GM21423 (cell line): ENCODE measurements around the gene STAM2.
"Not testable (repeated sequence)": the region's sequence is repeated elsewhere in the genome, so short reads cannot be mapped to it uniquely, and the experiment has no call there.

Experiments
- ATAC-seq: cut with Tn5 transposase; IDR thresholded peaks from one replicate; pipeline ENCODE4 v1.9.1; 2021; ENCODE audit warnings: mild to moderate bottlenecking, moderate library complexity; ENCODE audit not compliant: unreplicated experiment

Gene STAM2

DNA sequence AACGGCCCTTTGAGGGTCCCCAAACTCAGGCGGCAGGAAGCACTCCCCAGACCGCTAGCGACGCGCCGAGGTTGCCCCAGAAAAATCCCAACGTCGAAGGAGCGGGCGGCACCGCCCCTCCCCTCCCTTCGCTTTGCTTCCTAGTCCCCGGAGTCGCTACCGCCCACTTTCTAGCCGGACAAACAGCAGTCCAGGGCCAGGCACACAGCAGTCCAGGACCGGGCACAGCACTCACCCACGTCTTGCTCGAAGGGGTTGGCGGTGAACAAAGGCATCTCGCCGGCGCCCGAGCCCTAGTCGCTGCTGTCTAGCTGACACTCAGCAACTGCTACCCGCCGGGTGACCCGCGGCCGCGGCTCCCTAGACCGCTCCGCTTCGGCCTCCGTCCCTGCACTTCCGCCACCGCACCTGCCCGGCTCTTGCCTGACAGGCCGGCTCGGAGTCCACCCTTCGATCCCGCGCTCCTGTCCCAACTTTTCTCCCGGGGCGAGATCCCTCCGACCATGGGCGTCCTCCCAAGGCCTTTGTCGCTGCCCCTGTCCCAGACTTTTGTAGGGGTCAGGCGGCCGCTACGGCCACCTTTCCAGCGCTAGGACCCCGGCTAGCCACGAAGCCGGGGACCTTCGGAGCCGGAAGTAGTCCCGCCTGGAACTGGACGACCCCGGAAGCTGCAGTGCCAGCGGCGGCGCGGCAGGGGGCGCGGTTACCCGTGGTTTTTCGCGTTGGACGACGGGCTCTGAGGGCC, at the start of gene STAM2:
Gene STAM2 (minus strand): TSS at position 396 of the 745 bp plus-strand sequence. CDS start 121 bp downstream, at position 275.
- ATAC-seq, result peak; percentile 82

DNA sequence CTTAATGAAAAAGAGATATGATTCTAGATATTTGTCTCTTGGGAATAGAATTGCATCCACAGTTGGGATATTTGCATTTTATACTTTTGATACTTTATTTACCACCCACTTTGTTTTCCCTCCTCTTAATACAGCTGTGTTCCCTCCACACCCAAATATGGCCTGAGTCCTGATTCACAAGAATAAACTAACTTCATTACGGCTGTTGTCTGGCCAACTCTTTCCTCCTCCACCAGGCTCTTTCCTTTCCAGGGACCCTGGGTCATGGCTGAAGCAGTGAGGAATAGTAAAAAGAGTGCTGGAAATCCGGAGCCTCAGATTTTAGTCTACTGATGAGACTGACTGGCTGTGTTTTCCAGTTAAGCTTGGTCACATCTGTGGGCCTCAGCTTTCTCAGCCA, 48.4 kb upstream of the STAM2 start:
- no peak for ATAC-seq

DNA sequence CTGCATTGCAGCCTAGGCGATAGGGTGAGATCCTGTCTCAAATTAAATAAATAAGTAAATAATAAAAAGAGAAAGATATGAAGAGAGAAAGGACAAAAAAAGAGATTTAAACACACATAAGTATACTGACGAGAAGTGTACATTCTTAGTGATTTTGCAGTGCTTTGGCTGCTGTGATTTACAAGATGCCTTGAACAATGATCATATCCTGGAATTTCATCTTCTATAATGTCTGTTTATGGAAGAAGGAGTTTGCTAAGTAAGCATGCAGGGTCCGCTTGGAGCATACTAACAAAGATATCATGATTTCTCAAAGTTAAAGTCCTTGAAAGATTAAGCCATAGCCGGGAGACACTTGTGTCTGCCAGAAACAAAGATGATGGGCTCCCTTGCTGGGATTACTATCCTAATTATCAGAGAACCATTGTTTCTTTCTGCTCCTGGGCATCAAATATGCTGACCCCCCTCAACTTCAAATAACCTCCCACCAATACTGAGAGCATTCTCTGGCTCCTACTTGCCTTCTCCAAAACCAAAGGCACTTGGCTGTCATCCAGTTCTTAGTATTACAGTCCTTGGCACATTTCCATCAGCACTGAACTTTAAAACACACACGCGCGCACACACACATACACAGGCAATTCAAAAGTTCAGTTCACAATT, 47.5 kb upstream of the STAM2 start:
- no peak for ATAC-seq

DNA sequence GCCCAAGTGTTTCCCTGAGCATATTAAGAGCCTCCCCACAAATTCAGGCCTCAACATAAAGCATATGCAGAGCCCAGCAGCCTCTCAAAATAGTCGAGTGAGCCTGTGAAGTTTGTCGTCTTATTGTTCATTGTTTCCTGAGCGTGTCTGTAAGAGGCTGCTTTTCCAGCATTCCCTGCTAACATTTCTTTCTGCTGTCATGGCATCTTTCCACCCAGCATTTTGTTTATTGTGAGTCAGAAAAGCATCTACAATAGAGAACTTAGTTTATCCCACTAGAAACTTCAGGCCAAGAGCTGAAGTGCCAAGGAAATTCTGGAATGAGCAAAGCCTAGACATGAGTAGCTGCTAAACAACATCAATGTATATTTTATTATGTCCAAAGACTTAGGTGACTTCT, 46.3 kb upstream of the STAM2 start:
- ATAC-seq, result no peak

DNA sequence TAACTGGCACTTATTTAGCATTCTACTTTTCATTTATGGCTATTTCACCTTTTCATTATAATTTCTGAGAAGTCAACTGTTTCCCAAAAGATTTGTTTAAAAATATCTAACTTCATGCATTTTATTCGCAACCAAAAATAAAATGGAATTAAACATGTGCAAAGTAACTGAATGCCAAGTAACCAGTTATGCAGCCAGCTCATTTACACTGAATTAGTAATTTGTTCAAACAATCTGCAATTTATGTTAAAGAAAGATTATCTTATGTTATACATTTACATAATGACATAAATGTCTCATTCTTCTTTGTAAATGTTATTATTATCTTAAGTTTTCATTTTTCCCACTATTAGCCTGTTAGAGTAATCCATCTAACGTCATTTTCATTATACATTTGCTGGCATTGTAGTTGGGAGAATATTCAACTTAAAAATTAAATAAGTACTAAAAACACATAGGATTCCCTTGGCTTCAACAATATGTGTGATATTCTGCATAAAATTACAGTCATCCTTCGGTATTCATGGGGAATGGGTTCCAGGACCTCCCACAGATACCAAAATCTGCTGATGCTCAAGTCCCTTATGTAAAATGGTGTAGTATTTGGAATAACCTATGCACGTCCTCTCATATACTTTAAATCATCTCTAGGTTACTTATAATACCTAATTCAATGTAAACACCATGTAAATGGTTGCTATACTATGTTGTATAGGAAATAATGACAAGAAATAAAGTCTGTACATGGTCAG, 43.7 kb upstream of the STAM2 start:
- no peak for ATAC-seq

DNA sequence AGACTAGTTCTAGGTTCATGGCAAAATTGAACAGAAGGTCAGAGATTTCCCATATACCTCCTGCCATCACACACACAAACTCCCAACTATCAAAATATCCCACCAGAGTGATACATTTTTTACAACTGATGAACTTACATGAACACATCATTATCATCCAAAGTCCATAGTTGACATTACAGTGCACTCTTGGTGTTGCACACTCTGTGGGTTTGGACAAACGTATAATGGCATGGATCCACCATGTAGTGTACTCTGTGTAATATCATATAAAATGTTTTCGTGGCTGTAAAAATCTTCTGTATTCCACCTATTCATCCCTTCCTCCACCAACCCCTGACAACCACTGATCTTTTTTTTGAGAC, 25.9 kb upstream of the STAM2 start:
- ATAC-seq, result no peak

DNA sequence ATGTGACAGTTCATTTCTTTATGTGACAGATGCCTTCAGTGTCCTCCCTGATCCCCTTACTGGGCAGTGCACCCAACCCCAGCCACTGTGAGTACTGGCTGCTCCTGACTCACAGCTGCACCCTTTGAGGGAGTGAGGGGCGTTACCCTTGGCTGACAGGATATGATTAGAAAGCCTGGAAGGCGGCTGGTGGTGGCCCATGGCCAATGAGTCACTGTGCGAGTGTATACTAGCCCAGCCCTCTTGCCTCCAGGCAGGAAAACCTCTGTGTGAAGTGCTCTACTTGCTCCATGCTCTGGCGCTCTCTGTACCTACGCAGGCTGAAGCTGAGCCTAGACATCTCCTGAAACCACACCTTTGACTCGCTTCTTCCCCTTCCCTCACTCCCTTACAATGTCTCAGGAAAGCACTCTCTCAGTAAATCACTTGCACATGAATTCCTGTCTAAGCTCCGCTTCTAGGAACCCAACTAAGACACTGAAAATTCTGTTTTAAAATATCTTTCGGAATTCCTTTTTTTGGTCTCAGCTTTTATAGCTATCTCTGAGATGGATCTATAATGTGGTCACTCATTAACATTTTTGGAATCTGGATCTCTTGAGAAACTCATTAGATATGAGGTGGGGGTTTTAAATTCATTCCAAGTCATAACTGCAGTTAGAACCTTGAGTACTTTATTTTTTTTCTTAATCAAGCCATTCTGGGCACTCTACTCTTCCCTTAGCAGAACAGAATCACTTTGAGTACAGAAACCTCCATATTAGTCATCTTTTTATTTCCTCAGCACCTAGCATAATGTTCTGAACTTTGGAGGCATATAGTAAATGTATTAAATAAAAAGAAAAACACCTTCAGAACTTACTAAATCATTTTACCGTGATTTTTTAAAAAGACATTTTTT, 25.3 kb upstream of the STAM2 start:
- ATAC-seq, result peak; percentile 59

DNA sequence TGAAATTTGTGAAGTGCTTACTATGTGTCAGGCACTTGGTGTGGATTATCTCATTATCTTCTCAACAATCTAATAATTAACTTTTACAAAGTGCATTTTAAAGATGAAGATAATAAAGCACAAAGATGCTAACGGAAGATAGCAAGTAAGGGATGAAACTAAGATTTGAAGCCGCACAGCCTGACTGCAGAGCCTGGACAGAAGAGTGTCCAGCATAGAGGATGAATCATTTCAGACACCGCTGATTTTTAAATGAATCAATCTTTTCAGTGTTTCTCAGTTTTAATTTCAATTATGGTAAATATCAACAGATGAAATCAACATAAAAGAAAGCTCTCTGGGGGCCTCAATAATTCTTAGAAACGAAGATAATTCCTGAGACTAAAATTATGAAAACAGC, 24.5 kb upstream of the STAM2 start:
- ATAC-seq, result no peak

DNA sequence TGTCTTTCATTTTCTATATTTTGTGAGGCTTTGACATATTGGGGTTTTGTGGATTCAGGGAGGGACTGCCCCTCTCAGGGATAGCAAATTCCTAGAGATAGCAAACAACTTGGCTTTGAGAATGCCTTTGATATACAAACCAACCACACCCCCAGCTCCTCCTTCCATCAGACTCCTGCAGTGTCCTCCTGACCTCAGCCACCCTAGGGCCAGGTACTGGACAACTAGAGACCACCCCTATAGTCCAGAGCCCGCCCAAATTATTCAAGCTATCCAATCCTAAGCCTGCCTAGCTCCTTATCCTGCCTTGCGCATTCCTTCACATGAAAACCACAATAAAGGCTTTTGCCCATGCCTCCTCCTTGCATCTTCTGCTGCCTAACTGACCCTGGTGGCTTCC, 22.9 kb upstream of the STAM2 start:
- ATAC-seq, result no peak

DNA sequence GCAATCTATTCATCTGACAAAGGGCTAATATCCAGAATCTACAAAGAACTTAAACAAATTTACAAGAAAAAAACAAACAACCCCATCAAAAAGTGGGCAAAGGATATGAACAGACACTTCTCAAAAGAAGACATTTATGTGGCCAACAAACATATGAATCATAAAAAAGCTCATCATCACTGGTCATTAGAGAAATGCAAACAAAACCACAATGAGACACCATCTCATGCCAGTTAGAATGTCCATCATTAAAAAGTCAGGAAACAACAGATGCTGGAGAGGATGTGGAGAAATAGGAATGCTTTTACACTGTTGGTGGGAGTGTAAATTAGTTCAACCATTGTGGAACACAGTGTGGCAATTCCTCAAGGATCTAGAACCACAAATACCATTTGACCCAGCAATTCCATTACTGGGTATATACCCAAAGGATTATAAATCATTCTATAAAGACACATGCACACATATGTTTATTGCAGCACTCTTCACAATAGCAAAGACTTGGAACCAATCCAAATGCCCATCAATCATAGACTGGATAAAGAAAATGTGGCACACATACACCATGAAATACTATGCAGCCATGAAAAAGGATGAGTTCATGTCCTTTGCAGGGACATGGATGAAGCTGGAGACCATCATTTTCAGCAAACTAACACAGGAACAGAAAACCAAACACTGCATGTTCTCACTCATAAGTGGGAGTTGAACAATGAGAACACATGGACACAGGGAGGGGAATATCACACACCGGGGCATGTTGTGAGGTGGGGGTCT, 22.1 kb upstream of the STAM2 start:
- not testable (repeated sequence) for ATAC-seq

DNA sequence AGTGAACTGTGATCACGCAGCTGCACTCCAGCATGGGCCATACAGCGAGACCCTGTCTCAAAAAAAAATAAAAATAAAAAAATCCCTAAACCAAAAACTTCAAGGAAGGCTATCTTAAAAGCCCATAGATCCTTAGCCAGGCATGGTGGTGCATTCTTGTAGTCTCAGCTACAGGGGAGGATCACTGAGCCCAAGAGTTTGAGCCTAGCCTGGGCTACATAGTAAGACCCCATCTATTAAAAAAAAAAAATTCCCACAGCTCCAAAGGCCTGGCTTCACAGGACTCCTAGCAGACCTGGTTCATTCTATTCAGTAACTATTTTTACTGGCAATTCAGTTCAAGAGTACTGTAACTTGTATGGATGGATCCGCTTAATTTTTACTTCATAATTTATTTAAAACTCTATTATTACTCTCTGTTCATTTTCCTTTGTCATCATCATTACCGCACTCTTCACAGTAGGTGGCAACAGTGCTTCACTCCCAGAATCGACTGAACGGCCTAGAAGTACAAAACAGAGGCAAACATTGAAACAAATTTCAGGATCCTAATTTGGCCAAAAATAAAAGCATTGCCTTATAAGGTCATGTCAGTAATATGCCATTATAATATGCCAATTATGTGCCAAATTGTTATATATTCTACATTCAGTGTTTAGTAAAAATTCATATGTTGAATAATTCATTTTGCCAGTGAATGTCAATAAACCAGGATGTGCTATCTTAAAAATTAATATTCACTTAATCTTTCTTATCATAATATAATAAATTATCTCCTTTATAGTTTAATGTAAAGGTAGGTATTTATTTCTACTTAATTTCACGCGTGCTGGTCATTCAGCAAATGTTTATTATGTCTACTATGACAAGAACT, 14.3 kb upstream of the STAM2 start:
- ATAC-seq, result peak; percentile 77

DNA sequence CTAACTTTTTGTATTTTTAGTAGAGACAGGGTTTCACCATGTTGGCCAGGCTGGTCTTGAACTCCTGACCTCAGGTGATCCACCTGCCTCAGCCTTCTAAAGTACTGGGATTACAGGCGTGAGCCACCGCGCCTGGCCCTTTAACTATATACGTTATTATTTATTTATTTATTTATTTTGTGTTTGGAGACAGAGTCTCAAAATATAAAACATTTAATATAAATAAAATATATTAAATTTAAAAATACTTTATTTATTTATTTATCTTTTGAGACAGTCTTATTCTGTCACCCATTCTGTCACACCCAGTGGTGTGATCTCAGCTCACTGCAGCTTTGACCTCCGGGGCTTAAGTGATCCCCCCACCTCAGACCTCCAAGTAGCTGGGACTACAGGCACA, 11.2 kb upstream of the STAM2 start:
- ATAC-seq, result not testable (repeated sequence)

DNA sequence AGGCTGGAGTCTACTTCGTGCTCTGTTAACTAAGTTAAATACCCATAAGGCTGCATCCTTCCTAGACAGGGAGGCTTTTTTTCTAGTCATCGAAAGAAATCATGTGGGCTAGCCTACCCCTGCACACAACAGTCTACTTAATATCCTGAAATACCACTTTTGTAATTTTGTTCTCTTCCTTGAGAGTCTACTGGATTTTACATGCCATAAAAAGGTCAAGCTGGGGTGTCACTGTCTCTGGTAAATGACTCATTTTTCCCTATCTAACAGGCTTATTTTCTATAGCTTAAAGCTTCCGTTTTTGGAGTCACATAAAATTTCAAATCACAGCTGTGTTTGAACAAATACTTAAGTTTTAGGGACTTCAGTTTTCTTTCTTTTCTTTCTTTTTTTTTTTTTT, 10.7 kb upstream of the STAM2 start:
- no peak for ATAC-seq

DNA sequence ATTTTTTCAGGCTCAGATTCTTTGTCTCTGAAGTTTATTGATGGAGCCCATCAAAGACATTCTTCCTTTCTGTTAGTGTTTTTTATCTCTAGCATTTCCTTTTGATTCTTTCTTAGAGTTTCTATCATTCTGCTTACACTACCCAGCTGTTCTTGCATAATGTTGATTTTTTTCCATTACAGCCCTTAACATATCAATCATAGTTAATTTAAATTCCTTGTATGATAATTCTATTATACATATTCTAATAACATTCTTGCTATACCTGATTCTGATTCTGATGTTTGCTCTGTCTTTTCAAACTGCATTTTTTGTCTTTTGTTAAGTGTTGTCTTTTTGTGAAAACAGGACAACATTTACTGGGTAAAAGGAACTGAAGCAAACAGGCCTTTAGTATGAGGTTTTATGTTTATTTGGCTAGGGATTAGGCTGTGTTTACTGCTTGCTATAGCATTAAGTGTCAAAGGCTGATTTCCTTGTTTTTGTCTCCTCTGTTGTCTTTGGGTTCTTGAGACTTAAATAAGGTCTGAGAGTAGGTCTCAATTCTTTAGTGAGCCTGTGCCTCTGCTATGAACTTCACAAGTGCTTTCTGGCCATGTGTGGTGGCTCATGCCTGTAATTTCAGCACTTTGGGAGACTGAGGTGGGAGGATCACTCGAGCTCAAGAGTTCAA, 8.0 kb upstream of the STAM2 start:
- no peak for ATAC-seq

DNA sequence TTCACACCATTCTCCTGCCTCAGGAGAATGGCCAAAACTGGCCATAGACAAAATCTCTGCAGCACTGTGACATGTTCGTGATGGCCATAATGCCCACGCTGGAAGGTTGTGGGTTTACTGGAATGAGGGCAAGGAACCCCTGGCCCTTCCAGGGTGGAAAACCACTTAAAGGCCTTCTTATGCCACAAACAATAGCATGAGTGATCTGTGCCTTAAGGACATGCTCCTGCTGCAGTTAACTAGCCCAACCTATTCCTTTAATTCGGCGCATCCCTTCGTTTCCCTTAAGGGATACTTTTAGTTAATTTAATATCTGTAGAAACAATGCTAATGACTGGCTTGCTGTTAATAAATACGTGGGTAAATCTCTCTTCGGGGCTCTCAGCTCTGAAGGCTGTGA, 2.1 kb upstream of the STAM2 start:
- not testable (repeated sequence) for ATAC-seq

DNA sequence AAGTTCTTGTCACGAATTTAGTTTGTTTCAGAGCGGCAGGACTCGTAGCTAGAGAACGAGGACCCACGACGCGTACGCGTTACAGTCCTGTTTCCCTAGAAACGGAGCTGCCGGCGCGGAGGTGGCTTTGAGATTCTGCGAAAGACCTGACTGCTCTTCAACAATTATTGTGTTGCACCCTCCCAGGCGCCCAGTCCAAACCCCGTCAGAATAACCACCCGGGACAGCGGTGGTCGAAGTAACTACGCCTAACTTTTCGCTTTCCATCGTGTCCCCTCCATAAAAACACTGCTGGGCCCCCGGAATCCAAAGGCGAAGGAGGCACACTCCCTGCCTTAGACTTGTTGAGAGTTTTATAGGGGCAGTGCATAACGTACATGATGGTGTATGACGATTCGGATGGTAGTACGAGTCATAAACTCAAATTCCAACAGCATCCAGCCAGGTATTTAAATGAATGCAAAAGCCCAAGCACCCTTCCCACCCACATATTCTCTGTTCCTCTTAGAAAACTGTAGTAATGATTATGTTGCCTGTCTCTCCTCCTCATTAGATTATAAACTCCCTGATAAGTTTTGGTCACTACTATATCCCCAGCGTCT, 651 bp upstream of the STAM2 start:
- ATAC-seq, result peak; percentile 9

DNA sequence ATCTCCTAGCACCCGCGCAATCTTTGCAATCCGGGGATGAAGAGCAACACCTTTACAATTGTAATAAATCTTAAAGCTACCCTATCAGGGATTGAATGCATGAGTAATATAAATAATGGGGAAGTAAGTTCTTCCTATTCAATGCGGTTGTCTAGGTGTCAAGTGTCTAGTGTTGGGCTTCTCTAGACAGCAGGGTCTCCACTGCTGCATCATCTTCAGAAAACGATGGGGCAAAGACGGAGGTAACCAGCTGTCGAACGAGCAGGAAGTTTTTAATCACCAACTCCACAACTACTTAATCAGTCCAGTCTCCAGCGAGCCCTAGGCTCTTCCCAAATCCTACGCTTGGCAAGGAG, 573 bp downstream of the STAM2 start:
- peak; percentile 26 for ATAC-seq

DNA sequence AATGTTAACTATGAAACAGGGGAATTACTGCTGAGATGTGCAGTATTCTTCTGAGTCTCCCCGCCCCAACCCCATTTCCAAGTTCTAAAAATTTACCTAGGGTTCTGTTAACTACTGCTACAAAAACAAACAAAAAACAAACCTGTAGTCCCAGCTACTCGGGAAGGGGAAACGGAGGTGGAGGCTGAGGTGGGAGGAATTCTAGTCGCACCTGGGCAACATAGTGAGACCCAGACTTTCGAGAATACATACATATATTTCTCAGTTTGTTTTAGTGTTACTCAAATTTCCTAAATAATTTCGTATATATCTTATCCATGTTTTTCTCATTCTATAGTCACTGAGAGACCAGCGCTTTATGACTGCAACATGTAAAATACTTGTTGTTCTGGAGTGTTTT, 989 bp downstream of the STAM2 start:
- no peak for ATAC-seq
